ENCODE measurements around the gene KAZN.

GRCh38 chr1:15151377-15151806 lies 552.9 kb downstream of the KAZN start:
- TF ChIP-seq CTCF (IDR thresholded peaks at IDR 0.05; ENCODE audit: low read depth, low read length, poor library complexity, severe bottlenecking) (no peak), EZH2phosphoT487 (IDR thresholded peaks at IDR 0.05; ENCODE audit: borderline replicate concordance, low read length) (no peak)
